Vagina (tissue), 2 donors: ENCODE results near the gene PROM2.

ENCODE experiments used
- POLR2A ChIP-seq, 2 donors: fragments of 450-650 bp; IDR thresholded peaks; one replicate each; pipeline ENCODE4 v1.6.1; 2017; ENCODE audit warnings: antibody characterized with exemption in 2 of 2, mild to moderate bottlenecking in 2 of 2, moderate library complexity in 2 of 2
- TF ChIP-seq, protein P1 (sequence below), 3 experiments: fragments of 450-650 bp in 2 of 3; fragments of 200-600 bp in 1 of 3; sonication (generic) in 1 of 3; IDR thresholded peaks; one replicate each; pipeline ENCODE4 v1.5.1; 2017 to 2019; ENCODE audit warnings: antibody characterized with exemption in 3 of 3, mild to moderate bottlenecking in 2 of 3, moderate library complexity in 2 of 3

DNA sequence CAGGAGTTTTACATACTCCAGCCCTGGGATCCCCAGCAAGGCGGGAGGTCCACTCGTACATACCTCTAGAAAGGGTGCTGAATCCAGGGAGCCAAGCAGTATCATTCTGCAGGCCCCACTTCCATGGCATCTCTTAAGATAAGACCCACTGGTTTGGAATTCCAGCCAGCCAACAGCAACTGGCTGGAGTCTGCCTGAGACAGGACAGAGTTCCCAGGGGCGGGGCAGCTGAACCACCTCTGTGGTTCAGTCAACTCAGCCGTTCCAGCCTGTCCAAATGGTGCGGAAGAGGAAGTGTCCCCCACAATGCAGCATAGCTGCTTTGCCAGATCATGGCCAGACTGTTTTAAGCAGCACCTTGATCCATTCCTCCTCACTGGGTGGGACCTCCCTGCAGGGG, 33.7 kb upstream of the PROM2 start:
- TF ChIP-seq, protein P1, sequence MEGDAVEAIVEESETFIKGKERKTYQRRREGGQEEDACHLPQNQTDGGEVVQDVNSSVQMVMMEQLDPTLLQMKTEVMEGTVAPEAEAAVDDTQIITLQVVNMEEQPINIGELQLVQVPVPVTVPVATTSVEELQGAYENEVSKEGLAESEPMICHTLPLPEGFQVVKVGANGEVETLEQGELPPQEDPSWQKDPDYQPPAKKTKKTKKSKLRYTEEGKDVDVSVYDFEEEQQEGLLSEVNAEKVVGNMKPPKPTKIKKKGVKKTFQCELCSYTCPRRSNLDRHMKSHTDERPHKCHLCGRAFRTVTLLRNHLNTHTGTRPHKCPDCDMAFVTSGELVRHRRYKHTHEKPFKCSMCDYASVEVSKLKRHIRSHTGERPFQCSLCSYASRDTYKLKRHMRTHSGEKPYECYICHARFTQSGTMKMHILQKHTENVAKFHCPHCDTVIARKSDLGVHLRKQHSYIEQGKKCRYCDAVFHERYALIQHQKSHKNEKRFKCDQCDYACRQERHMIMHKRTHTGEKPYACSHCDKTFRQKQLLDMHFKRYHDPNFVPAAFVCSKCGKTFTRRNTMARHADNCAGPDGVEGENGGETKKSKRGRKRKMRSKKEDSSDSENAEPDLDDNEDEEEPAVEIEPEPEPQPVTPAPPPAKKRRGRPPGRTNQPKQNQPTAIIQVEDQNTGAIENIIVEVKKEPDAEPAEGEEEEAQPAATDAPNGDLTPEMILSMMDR (IDR thresholded peaks at IDR 0.05), result no peak
- no peak for TF ChIP-seq POLR2A (IDR thresholded peaks at IDR 0.05)
